Measurements from ENCODE around the gene EPB41L3. TPM values are rescaled to one million over a fixed set of nuclear protein-coding genes. Genes with fewer than 3 reads are reported as not detected.

EPB41L3 gene
- total and polyA plus RNA-seq, 2 experiments from 2014 or later: 20.8 to 24.5 TPM

- Histone ChIP-seq H3K79me2 (peaks cover 12% of the 10 kb centered on the region), H3K36me3 (replicated peaks; ENCODE audit: insufficient read depth, low read depth) (no peaks in the 10 kb centered on the region), H4K20me1 (ENCODE audit: insufficient read depth, poor library complexity, severe bottlenecking) (no peaks in the 10 kb centered on the region), H3K9me2 (replicated peaks; ENCODE audit: insufficient read depth) (no peaks in the 10 kb centered on the region), H3K4me1 (ENCODE audit: insufficient read depth) (peaks cover 4% of the 10 kb centered on the region), H3K9me3 (ENCODE audit: low read depth) (no peaks in the 10 kb centered on the region), H3K27me3 (peaks cover 3% of the 10 kb centered on the region), H3K27ac (no peak overlapping the region), H3K4me2 (no peak overlapping the region), H2AFZ (no peak overlapping the region), H3K4me3 (no peak overlapping the region)
- WGBS (ENCODE audit: low lambda C conversion rate, missing lambda C conversion rate): 96% methylated on average over 2 of the region's 2 CpGs
- DNase-seq (ENCODE audit: low spot score): no peak
- TF ChIP-seq CTCF (IDR thresholded peaks at IDR 0.05; ENCODE audit: poor library complexity): no peak
- no peak for TF ChIP-seq EZH2phosphoT487 (IDR thresholded peaks at IDR 0.05; ENCODE audit: low read depth, severe bottlenecking, unreplicated experiment)
- TF ChIP-seq EZH2 (IDR thresholded peaks at IDR 0.05; ENCODE audit: borderline replicate concordance): no peak
Measured at GRCh38 chr18:5539391-5539790, 4.4 kb downstream of the EPB41L3 start.

- Histone ChIP-seq H2AFZ (no peak overlapping the region), H3K27me3 (no peaks in the 10 kb centered on the region), H3K9me2 (replicated peaks; ENCODE audit: insufficient read depth) (no peaks in the 10 kb centered on the region), H4K20me1 (ENCODE audit: insufficient read depth, poor library complexity, severe bottlenecking) (no peaks in the 10 kb centered on the region), H3K27ac (no peak overlapping the region), H3K4me1 (ENCODE audit: insufficient read depth) (no peaks in the 10 kb centered on the region), H3K79me2 (peaks cover 14% of the 10 kb centered on the region), H3K4me3 (no peak overlapping the region), H3K36me3 (replicated peaks; ENCODE audit: insufficient read depth, low read depth) (no peaks in the 10 kb centered on the region), H3K4me2 (no peak overlapping the region), H3K9me3 (ENCODE audit: low read depth) (no peaks in the 10 kb centered on the region)
- WGBS (ENCODE audit: low lambda C conversion rate, missing lambda C conversion rate): 63% methylated on average over 2 of the region's 2 CpGs
- no peak for DNase-seq (ENCODE audit: low spot score)
- no peak for TF ChIP-seq EZH2phosphoT487 (IDR thresholded peaks at IDR 0.05; ENCODE audit: low read depth, severe bottlenecking, unreplicated experiment)
Measured at GRCh38 chr18:5538544-5538943, 5.3 kb downstream of the EPB41L3 start.

GRCh38 chr18:5537860-5538259, 5.9 kb downstream of the EPB41L3 start:
- no peaks in the 10 kb centered on the region for H4K20me1 ChIP-seq (ENCODE audit: insufficient read depth, poor library complexity, severe bottlenecking)
- H3K79me2 ChIP-seq: peaks cover 14% of the 10 kb centered on the region
- H3K4me3 ChIP-seq: no peak overlapping the region
- H3K9me2 ChIP-seq (replicated peaks; ENCODE audit: insufficient read depth): no peaks in the 10 kb centered on the region
- H3K4me1 ChIP-seq (ENCODE audit: insufficient read depth): no peaks in the 10 kb centered on the region
- no peak overlapping the region for H3K27ac ChIP-seq
- no peaks in the 10 kb centered on the region for H3K36me3 ChIP-seq (replicated peaks; ENCODE audit: insufficient read depth, low read depth)
- no peaks in the 10 kb centered on the region for H3K27me3 ChIP-seq
- no peak for DNase-seq (ENCODE audit: low spot score)
- no peak overlapping the region for H3K4me2 ChIP-seq
- TF ChIP-seq CTCF (IDR thresholded peaks at IDR 0.05; ENCODE audit: poor library complexity): no peak
- no peaks in the 10 kb centered on the region for H3K9me3 ChIP-seq (ENCODE audit: low read depth)
- WGBS (ENCODE audit: low lambda C conversion rate, missing lambda C conversion rate): 83% methylated on average over 2 of the region's 2 CpGs
- H2AFZ ChIP-seq: no peak overlapping the region

- no peak overlapping the region for H3K4me3 ChIP-seq
- no peak overlapping the region for H2AFZ ChIP-seq
- no peak for TF ChIP-seq CTCF (IDR thresholded peaks at IDR 0.05; ENCODE audit: poor library complexity)
- no peak for TF ChIP-seq EZH2 (IDR thresholded peaks at IDR 0.05; ENCODE audit: borderline replicate concordance)
- TF ChIP-seq EZH2phosphoT487 (IDR thresholded peaks at IDR 0.05; ENCODE audit: low read depth, severe bottlenecking, unreplicated experiment): no peak
- no peaks in the 10 kb centered on the region for H3K9me2 ChIP-seq (replicated peaks; ENCODE audit: insufficient read depth)
- no peaks in the 10 kb centered on the region for H3K4me1 ChIP-seq (ENCODE audit: insufficient read depth)
- H3K36me3 ChIP-seq (replicated peaks; ENCODE audit: insufficient read depth, low read depth): no peaks in the 10 kb centered on the region
- peaks cover 10% of the 10 kb centered on the region for H3K79me2 ChIP-seq
- H3K27ac ChIP-seq: no peak overlapping the region
- no peaks in the 10 kb centered on the region for H3K27me3 ChIP-seq
- no peaks in the 10 kb centered on the region for H3K9me3 ChIP-seq (ENCODE audit: low read depth)
- no peak overlapping the region for H3K4me2 ChIP-seq
- no peak for DNase-seq (ENCODE audit: low spot score)
- 95% methylated on average over 5 of the region's 5 CpGs for WGBS (ENCODE audit: low lambda C conversion rate, missing lambda C conversion rate)
- no peaks in the 10 kb centered on the region for H4K20me1 ChIP-seq (ENCODE audit: insufficient read depth, poor library complexity, severe bottlenecking)
Measured at GRCh38 chr18:5534845-5535244, 9.0 kb downstream of the EPB41L3 start.
